HG03066 (cell line): ENCODE measurements around the gene SH3PXD2A.

ENCODE experiments used
- ATAC-seq: cut with Tn5 transposase; IDR thresholded peaks from one replicate; pipeline ENCODE4 v1.9.1; 2021; ENCODE audit warnings: low read depth; ENCODE audit not compliant: unreplicated experiment

The SH3PXD2A gene

GRCh38 chr10:103855424-103855823, at the start of gene SH3PXD2A:
SH3PXD2A (minus strand) TSS chr10:103855576; CDS start chr10:103855266, 310 bp downstream.
- ATAC-seq = no peak

DNA sequence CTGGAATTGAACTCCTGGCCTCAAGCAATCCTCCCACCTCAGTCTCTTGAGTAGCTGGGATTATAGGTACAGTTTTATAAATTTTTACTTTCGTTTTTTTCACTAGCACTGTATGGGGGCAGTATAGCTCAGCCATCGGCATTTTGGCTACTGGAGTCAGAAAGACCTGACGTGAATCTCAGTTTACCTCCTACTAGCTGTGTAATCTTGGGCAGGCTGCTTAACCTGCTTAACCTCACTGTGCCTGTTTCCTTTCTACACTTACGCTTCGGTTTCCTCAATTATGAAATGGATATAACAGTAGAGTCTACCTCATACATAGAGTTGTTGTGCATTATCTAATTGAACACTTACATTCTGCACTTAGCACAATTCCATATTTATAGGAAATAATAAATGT, 45.9 kb upstream of the SH3PXD2A start:
- ATAC-seq = no peak

DNA sequence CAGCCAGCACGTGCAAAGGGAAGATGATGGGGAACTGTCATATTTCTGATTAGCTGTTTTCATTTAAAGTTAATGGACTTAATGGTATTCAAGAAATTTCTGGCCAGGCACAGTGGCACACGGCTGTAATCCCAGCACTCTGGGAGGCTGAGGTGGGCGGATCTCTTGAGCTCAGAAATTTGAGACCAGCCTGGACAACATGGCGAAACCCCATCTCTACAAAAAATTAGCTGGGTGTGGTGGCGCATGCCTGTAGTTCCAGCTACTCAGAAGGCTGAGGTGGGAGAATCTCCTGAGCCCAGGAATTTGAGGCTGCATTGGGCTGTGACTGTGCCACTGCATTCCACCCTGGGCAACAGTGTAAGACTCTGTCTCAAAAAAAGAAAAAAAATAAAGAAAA, 43.9 kb upstream of the SH3PXD2A start:
- no peak for ATAC-seq

- no peak for ATAC-seq
These were observed 41.9 kb upstream of the SH3PXD2A start for GRCh38 chr10:103897241-103897774.

DNA sequence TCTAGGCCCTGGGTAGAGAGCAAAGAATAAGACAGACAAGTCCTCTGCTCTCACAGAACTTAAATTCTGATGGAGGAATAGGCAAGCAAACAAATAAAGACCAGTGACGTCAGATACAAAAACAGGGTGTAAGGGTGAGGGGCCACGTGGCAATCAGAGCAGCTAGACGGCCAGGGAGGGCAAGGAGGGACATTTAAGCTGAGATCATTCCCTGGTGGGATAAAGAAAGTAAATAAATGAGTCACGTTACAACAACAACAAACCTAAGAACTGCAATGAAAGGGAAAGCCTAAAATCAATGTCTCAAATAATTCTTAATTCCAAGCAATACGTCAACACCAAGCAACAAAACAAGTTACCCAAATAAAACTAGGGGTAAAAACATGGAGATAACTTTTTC, 40.8 kb upstream of the SH3PXD2A start:
- no peak for ATAC-seq

- ATAC-seq = no peak
These were observed 40.2 kb upstream of the SH3PXD2A start for GRCh38 chr10:103895411-103896186.

DNA sequence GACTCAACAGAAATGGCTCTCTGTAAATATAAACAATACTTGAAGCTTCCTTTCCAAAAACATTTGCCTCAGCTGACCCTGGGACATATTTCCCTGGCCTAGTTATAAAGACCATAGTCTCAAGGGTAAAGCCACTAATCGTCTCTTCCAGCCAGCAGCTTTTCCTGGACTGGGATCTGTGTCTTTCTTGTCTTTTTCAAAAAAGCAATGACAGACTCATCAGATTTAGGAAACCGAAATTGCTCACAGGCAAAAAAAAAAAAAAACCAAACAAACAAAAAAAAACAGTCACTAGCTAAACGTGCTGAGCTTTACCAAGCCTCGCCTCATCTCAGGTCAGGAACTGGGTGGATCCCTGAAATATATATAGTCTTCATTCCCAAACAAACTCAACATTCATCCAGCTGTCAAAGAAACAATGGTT, 39.1 kb upstream of the SH3PXD2A start:
- ATAC-seq = no peak

DNA sequence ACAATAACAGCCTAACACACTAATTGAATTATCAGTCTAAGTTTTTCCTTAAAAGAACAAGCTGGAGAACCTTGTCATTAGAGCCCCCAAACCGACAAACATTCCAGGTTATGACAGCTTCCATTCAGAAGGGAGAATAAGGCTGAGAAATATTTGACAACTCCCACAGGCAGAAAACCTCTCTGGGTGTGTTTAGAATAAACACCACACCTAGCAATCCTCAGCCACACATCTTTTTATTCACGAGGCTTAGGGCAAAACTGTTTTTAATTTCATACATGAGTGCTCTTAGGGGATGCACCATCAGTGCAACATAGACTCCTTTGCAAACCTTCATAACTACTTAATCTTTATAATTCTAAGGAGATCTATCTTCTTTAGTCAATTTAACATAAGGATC, 38.4 kb upstream of the SH3PXD2A start:
- no peak for ATAC-seq

DNA sequence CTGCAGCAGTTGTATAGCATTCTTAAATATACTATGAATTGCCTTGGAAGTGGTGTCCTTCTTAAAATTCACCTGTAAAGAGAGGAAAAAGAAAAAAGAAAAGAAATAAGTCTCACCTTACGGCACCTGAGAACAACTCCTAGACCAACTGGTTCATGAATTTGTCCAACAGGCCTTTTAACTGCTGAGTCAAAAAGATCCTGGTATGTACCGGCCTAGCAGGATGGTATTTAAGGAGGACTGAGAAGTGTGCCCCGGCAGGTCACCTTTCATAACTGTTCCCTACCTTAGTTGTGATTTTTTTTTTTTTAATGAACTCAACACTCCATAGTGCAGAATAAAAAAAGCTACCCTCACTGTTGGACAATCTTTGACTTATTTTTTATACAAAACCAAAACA, 36.8 kb upstream of the SH3PXD2A start:
- no peak for ATAC-seq

DNA sequence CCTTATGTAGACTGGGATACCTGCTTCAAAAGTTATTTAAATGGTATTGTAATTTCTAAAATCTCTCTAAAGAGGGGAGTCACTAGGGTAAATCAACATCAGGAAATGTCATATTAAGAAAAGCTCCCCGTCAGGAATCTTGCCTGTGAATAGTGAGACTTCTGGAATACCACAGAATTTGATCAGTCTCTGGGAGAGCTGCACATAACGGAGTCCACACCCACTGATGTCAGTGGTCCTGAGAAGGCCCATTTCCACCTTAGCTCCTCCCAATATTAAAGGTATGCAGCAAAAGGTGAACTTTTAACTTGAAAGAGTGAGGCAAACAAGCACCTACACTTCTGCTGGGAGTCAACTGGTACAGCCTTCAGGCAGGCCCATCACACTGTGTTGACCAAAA, 35.3 kb upstream of the SH3PXD2A start:
- ATAC-seq = no peak

DNA sequence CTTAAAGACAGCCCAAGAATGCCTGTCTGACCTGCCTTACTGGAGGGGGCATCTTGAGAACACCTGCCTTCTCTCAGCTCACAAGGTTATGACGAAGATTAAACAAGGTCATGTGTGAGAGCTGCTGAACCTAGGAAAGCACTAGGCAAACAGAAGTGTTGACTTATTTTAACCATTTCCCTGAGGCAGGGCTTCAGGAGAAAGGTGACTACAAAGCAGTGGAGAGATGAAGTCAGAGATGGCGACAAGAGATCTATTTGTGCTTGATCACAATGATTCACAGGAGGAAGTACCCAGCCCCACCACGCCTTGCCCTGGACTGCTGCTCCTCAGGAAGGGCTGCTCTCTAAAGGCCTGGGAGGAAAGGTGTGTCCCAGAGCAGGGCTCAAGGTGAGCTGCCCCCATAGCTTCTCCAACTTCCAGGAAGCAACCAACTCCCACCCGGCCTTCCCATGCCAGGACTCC, 34.9 kb upstream of the SH3PXD2A start:
- ATAC-seq = no peak

DNA sequence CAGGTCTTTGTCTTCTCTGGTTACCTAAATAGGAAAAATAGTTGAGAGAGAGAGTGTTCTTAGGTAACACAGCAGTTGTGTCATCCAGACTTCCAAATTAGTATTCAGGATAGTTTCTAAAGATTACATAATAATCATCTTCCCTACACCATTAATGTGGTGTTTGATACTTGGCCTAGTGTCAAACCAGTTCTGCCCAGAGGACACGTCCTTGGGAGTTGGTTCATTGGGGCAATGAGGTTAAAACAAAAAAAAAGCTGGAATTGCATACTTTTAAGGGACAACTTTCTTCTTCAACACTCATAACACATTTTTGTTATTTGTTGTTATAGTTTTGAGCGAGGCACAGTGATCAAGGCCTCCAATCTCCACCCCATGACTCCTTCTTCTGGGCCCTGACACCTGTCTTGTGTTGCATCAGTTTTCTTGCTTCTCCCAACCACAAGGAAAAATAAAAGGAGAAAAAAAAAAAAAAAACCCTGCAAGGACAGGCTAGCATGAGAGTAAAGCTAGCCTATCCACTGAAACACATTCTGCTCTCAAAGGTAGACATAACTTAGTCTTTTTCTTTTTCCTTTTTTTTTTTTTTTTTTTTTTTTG, 33.8 kb upstream of the SH3PXD2A start:
- ATAC-seq = no peak

DNA sequence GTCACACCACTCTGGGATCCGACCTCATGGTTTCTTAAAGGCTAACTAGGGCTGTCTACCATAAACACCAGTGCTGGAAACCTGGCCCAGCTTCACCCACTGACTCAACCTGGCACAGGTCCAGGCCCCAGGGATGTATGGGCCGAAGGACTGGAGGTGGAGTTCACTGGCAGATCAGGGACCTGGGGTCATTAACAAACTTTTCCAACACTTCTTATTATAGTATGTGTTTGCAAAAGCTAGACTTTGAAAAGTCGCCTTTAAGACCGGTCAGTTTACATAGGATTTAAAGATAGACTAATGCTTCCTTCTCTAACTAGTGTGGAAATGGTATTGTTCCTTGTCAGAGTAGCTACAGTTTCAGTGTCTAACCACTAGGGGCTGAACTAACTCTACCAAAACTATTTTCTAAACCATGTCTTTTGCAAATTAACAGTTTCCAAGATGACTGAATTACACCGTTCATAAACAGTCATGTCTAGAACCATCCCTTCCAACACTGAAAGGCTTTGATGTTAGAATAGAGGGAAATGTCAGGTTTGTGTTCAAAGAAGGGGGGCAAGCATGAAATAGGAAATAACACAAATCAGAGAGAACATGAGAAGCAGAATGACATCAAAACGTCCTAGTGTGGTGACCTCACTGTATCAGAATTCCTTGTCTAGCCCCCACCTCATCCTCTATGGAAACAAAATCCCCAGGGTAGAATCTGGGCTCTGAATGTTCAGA, 32.9 kb upstream of the SH3PXD2A start:
- peak; percentile 68 for ATAC-seq

DNA sequence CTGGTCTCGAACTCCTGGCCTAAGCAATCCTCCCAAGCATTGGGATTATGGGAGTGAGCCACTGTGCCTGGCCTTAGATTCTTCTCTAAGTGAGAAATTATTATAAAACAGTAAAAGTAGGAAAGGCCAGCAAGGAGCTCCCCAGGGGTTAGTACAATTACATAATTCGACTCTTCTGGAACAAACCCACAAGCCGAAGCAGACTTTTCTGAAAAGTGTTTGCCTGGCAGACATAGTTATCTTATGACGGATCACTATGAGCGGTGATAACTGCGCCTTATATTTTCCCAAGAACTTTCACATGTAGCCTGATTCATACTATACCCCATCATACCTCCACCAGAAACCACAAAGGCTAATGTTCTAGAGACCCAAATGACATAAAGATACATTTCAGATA, 30.2 kb upstream of the SH3PXD2A start:
- no peak for ATAC-seq

DNA sequence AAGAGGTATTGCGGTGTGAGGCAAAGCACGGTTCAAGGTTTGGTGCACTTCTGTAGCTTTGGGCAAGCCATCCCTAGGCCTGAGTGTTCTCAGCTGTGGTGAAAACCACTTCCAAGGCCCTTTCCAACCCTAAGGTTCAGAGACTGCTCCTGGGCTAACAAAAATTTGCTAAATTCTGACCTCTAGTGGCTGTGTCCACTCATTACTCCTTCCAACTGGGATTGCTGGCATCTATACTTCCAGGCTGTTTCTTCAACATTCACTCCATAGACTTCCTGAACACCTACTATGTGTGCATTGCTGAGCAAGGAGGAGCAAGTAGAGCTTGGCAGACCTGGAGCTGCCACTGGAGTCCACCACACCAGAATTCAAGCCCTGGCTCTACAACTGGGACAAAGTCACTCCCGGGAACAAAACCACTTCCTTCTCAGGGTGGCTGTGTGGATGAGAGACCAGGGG, 29.3 kb upstream of the SH3PXD2A start:
- ATAC-seq = no peak

GRCh38 chr10:103882285-103883007, 27.1 kb upstream of the SH3PXD2A start:
- ATAC-seq = no peak

- no peak for ATAC-seq
These were observed 26.3 kb upstream of the SH3PXD2A start for GRCh38 chr10:103881416-103882284.

GRCh38 chr10:103879831-103880230, 24.5 kb upstream of the SH3PXD2A start:
- ATAC-seq = no peak

DNA sequence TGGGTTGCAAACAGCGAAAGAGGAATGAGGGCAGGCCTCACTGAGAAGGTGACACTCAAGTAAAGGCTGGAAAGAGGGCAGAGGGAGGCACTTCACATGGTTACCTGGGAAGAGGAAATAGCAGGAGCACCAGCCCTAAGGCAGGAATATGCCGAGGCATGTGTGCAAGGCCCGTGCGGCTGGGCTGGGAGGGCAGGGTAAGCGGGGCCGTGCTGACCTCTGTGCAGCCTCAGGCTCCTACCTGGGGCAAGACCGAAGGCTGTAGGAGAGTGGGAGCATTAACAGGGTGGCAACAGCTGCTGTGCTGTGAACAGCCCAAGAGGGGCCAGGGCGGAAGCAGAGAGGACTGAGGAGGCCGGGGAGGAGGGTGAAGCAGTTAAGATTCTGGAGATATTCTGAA, 24.0 kb upstream of the SH3PXD2A start:
- ATAC-seq = no peak

GRCh38 chr10:103877861-103878260, 22.5 kb upstream of the SH3PXD2A start:
- ATAC-seq = no peak
